NCI-H446 treated with DMSO at 0.1 percent for 48 hours (cell line): Measurements from ENCODE around the gene DNAI1.

Source experiments
- DNase-seq: peaks from one replicate; lab custom pipeline; 2025; lab: John Stamatoyannopoulos, UW

The DNAI1 gene

DNA sequence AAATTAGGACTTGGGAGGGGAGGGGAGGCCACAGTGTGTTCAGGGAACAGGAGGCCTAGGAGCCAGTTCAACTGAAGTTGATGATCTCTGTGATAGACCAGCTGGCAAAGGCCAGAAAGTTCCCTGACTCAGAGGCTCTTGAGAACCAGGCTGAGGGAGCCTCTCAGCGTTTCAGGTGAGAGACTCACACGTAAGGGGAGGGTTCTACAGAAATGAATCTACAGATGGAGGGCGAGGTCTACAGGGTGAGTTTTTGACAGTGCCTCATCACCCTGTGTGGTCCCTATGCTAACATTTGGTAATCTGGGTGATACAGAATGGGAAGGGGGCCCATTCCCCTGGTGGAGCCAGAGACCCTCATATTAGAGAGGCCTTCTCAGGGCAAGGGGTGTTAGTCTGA lies 32.2 kb downstream of the DNAI1 start:
- no peak for DNase-seq

DNA sequence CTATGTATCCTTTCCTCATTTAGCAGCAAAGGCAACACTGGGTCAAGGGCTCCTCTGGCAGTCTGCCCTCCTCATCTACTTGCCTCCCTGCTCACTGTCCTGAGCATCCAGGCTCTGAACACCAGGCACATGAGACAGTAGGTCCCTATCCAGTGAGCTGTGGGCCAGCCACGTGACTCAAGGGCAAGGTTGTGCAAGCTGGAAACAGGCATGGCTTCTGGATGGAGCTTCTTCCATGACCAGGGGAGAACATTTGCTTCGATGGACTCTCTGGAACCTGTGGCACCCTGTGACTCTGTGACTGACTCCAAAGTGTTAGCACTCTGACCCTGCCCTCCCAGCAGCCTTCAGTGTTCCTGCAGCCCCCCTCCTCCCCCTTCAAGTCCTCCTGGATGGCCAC lies 33.0 kb downstream of the DNAI1 start:
- DNase-seq, result no peak

DNA sequence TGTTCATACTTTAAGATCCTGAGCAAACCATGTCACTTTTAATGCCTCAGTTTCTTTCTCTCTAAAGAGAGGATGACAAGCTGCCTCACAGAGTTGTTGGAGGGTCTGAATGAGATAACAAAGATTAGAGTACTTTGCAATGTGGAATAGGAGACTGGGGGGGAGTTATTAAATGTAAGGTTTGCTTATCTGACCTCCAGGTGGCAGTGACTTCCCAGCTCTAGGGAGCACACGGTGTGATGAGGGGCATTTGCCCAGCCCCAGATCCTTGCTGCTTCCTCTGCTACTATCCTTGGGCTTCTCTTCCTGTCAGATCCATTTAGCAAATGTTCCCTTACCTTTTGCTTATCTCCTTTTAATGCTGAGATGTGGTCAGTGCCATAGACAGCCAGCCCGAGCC lies 33.4 kb downstream of the DNAI1 start:
- DNase-seq, result no peak

DNA sequence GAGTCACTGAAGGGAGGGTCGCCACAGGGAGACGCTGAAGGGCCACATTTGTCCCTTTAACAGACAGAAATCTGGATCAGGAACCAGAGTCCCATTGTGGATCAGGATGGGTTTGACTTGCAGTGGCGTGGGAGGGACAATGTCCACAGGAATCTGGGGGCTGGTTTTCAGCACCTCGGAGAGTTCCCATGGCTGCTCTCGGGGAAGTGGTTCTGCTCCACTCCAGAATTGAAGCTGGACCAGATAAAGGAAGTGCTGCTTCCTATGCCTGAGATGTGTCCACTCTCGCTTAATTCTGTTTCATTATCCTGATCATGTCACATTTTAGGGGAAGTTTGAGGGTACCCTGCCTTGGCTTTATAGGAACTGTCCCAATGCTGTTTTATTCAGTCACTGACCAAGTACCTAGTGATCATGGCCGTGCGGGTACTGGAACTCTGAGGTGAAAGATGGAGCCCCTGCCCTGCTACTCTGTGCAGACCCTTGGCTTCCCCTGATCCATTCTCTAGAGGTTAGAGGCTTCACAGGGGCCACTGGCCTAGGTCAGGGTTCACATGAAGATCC lies 35.4 kb downstream of the DNAI1 start:
- no peak for DNase-seq

DNA sequence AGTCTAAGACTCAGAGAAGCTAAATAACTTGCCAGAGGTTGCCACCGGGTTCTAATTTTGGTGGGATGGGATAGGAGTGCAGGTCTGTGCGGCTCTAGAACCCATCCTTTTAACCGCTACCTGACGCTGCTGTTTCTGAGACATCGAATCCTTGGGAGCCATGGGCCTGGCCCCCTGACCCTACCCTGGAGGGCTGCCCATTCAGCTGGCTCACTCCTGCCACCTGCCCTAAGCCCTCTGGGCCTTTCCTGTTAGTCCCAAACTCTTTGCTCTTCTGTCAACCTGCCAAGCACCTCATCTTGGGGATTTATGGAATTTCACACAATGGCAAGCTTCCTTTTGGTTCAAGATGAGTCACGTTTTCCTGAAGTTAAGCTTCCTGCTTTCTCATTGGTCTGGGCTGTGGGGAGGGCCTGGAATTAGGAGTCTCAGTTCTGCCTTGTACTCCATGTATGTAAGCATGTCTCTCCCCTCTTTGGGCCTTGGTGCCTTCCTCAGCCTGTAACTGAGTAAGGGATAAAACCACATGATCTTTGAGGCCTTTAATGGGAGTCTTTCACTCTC lies 37.6 kb downstream of the DNAI1 start:
- no peak for DNase-seq

DNA sequence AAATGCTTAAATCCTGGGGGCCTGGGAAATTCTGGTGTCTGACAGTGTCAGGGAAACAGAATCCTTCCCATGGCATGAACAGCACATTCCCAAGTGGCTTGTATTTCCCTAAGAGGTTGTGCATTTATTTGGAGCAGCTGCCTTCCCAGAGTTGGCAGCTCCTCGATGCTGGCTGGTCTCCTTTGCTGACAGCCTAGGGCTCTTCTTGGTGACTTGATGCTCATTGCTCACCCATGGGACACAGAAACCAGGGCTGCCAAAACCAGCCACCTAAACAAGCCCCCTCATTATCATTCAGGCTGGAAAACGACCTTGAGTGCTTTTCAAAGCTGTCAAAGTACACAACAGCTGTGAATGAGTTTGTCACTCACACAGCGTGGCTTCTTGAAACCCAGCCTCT lies 39.9 kb downstream of the DNAI1 start:
- peak; percentile 63 for DNase-seq

DNA sequence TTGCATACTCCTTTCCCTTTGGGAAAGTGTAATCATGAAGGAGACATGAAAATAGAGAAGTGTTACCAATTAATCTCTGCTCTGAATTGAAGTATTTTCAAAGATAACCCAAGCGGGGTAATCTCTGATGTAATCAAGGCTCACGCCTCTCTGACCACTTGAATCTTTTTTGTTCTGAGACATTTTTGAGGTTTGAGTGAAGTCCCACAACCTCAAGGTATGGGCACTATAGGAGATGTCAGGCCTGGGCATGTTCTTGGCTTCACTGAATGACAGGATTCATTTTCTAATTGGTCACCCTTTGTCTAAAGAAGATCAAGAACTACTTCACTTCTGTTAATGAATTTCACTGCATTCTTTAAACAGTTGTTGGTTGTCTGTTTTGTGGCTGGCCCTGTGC lies 40.5 kb downstream of the DNAI1 start:
- no peak for DNase-seq

DNA sequence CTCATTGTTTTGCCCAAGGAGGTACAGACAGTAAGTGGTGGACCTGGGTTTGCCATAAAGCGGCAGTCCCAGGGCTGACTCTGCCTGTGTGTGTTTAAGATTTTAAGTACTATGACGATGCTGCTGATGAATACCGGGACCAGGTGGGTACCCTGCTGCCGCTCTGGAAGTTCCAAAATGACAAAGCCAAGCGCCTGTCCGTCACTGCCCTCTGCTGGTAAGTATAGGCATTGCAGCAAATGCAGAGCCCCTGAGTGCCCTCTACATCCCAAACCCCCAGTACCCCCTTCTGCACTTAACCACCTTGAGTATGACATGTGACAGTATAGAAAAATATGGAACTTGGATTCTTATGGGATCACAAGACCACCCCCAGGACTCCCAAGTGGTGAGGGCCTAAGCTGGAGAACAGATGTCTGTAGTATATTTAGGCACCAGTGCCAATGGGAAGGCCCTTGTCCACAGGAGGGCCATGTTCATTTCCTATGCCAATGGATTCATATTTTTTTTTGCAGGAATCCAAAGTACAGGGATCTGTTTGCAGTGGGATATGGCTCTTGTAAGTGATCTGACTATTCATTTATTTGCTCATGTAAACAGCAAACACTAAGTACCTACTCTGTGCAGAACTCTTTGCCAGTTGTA lies 42.1 kb downstream of the DNAI1 start:
- DNase-seq, result peak; percentile 14

DNA sequence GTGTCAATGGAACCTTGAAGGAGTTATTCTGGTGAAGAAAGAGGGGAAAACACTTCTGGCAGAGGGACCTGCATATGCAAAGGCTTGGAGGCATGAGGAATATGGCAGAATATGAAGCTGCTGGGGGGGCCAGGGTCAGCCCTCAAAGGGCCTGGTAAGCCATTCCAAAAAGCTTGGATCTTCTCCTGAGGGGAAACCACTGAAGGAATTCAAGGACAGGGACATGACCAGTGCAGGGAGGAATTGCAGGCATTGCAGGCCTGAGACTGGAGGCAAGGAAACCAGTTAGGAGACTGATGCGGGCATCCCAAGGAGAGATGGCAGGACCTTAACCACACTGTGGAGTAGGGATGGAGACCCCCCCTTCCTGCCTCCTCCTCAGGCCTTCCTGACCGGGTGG lies 42.8 kb downstream of the DNAI1 start:
- DNase-seq, result no peak

DNA sequence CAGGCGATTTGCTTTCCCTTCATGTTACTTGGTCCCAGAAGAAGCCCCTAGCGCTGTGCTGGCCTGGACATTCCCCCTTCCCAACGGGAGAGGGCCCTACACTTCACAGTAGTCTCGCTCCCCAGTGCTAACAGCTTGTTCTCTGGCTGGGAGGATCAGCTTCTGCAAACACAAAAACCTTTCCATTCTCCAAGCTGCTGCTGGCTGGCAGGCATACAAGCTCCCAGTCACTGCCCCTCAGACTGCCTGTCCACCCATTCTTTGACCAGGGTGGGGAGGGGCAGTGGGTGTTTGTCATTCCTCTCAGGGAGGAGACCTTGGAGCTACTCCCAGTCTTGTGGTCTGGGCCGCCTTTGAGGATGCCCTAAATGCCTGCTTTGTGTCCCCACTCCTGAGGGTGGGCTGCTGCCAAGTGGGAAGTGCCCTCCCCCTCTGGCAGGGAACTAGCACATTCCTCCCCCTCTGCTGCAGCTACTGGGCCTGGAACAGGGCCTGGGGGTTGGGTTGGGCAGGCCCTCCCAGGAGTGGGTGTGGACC lies 43.4 kb downstream of the DNAI1 start:
- DNase-seq, result peak; percentile 72

DNA sequence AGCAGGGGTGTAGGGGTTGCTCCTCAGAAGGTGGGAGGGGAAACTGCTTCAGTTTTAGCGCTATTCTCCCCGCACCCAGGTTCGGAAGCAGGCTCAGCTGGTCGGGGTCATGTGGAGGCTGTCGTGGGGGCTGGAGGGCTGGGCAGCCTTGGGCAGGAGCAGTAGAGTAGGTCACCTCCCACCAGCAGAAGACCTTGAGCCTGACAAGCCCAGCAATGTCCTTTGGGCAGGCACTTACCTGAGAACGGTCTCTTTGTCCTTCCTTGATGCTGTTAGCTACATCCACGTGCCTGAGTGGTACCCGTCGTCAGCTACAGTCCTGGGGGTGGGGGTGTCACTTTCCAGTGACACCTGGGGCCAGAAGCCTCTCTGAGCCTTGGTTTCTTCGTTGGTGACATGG lies 43.9 kb downstream of the DNAI1 start:
- no peak for DNase-seq

DNA sequence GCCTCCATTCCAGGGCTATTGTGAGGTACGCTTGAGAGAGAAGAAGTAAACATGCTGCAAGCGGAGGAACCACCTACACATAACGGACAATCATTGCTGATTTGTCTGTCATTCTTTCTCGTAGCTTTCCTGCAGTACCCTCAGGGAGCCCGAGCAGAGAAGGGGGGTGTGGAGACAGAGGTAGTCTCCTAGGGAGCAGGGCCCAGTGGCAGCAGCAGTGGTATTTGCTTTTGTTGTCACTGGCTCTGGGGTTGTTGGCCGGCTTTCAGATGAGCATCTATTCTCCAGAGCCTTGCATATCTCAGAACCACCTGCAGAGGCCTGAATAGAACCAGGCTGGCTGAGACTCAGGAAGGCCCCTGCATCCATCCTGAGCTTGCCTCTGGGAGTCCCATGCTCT lies 44.3 kb downstream of the DNAI1 start:
- DNase-seq, result no peak

DNA sequence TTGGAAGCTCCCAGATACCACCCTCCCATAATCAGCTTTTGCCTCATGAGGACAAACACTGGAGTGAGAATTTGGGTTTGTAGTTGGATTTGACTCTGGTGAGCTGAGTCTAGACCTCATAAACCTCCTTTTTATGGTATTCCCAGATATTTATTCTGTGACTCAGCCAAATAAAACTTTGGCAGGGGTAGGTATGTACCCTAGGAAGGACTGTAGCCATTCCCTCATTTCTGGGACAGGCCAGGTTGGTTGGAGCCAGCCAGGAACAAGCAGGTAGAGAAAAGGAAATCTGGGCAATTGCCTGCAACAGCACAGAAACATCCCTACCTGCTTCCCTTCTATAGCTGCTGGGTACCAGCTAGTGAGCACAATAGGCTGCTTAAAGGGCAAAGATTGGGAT lies 44.8 kb downstream of the DNAI1 start:
- no peak for DNase-seq

DNA sequence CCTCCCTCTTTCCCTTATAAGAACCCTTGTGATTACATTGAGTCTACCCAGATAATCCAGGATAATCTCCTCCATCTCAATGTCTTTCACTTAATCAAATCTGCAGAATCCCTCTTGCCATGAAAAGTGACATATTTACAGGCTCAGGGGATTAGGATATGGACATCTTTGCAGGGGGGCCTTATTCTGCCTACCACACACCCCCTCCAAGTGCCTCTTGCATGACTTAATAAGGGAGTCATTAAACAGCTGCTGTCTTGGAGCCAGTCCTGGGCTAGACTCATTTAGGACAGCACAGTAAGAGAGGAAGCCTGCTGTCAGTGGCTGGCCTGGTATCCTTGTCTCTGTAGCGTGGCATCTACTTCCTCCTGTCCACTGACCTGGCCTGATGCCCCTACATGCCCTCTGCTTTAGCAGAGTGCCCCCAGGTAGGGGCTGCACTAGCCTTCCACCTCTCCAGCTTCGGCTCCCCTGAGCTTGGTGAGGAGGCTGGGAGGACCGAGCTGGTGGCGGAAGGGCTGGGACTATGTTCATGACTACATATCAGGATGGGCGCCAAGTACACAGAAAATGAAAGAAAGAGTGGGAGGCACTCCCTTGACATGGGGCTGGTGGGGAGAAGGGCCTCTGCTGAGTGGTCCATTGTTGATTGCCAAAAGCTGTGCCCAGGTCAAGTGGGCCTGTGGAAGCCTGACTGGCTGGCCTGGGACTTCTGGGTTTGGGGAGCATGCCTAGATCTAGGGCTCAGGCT lies 46.9 kb downstream of the DNAI1 start:
- DNase-seq, result peak; percentile 52

DNA sequence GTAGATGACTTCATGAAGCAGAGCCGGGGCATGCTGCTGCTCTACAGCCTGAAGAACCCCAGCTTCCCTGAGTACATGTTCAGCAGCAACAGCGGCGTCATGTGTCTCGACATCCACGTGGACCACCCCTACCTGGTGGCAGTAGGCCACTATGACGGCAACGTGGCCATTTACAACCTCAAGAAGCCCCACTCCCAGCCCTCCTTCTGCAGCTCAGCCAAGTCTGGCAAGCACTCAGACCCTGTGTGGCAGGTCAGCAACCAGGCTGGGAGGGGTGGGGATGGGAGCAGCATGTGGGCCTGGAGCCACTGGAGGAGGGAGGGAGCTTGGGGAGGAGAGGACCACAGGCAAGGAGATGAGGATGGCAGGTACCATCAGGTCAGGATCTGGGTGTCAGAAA lies 48.0 kb downstream of the DNAI1 start:
- no peak for DNase-seq

DNA sequence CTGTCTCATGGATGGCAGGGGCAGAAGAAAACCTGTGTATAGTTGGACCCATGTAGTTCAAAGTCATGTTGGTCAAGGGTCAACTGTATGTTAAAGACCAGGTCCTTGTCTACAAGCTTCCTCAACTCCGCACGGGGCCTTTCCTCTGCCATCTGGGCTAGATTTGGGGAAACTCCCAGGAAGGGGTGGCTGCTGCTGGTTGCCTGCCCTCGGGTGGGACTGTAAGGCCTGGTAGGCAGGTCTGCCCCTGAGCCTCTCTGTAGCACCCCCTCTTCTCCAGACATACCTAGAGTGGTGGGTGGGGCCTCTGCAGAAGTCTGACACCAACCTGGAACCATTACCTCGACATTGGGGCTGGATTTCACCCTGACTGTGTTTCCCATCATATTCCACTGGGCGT lies 49.0 kb downstream of the DNAI1 start:
- no peak for DNase-seq

DNA sequence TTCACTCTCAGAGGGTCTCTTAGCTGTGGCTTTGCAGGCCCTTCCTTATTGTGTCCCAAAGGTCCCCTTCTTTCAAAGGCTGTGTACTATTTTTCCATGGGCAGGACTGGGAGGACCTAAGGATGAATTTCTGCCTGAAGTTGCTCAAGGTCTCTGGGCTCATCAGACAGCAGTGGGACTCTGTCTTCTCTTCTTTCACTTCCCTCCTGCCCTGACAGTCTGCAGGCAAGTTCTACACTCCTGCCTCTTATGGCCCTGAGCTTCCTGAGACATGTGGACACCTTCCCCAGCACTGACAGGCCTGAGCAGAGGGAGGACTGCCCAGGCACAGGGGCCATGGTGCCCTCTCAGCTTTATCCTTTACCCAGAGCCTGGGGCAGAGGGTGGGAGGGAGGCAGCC lies 49.4 kb downstream of the DNAI1 start:
- no peak for DNase-seq

DNA sequence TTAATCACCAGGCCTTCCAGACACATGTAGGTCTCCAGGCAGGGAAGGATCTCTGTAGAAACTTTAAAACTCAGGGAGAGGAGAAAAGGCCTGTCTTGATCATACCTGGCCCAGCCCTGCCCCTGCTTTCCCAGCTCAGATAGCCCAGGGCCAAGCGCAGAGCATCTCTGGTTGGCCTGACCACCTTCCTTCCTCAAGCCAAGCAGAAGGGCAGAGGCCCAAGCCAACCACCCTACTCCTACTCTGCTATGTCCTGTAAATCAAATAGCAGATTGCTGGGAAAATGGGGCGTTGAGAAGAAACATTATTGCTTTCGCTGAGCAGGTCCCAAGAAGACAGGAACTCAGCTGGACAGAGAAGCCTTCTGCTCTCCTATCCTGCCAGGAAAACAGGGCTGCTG lies 49.9 kb downstream of the DNAI1 start:
- no peak for DNase-seq

DNA sequence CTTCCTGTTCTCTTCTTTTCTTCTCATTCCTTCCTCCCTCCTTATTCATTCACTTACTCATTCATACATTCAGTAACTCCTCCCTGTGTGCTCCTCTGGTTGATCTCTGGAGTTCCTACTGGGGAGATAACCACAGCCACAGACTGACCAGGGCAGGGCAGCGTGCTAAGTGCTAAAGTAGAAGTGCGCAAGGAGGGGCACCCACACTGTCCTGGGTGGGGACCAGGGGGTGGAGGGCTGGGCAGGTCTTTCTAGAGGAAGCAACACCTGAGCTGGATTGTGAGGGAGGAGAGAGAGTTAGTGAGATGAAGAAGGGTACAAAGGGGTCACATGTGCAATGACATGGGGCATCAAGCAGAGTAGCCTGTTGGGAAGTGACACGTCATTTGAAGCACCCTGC lies 50.3 kb downstream of the DNAI1 start:
- no peak for DNase-seq

DNA sequence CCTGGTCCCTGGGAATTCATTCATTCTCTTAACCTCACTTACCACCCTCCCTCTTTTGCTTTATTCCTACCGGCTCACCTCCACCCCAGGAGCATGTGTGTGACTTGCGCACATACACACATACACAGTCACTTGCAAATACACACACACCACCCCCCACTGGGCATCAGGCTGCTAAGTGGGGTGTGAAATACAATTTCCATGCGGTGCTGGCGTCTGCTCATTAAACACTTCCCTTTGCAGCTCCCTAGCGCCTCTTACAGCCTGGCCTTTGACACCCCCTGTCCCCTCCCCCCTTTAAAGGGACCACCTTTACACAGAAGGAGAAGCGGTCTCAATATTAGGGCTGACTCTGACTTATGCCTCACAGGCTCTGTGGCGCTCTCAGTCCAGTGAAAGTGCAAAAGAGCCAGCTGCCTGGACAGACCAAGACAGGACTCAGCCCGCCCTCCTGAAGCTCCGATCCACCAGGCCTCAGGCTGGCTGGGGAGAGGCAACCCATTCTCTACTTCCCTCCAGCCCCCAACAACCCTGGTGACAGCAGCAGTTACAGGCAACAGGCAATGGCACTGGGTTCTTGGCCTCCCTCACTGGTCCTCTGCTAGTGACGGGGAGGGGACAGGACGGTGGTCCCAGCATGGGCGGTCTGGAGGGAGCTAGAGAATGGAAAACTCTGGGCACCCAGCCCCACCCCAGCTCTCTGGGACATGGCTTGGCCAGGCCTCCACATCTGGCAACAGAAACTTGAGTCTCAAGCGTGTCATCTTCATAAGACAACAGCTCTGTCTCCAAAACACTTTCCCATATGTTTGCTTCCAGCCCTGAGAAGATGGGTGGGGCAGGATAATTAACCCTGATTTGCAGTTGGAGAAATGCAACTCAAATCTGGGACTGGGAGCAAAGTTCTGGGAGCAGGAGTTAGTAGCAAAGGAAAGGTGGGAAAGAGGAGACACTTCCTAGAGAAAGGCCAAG lies 52.2 kb downstream of the DNAI1 start:
- peak; percentile 14 for DNase-seq

DNA sequence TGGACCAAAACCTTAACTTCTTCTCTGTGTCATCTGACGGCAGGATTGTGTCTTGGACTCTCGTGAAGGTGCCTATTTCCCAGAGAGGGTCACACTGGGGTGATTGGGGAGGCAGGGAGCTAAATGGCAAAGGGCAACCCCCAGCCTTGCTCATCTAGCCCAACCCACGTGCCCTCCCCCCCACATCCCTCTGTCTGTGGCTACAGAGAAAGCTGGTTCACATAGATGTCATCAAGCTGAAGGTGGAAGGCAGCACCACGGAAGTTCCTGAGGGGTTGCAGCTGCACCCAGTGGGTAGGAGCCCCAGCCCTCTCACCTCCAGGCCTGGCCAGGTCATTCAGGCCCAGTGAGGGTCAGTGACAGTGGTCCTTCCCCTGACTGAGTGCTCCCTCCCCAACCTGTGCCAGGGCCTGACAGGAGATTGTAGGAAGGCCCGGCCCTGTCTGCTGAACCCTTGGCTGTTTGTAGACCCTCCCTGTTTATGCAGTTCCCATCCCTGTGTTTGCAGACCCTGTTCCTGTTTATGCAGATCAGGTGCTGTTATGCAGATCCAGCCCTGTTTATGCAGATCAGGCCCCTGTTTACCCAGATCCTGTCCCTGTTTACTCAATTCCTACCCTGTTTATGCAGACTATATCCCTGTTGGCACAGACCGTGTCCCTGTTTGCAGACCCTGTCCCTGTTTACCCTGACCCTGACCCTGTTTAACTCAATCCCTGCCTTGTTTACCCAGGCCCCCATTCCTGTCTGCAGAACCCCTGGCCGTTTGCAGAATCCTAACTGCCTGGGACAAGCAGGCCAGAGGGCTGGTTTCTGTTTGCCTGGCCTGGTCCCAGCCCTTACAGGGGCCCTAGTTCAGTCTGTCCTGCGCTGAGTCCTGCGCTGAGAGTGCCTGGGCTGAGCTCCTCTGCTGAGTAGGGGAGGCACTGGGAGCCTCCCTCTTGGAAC lies 53.8 kb downstream of the DNAI1 start:
- DNase-seq, result no peak
